NB4 (cell line): ENCODE data around the gene ASS1.

ENCODE experiments used
- DNase-seq: peaks from one replicate; pipeline ENCODE4 v3.0.0; 2010; ENCODE audit warnings: low read depth
- H3K4me3 ChIP-seq: one replicate; pipeline ENCODE4 v1.5.1; 2011; ENCODE audit warnings: mild to moderate bottlenecking, low read depth, low read length, moderate library complexity
- CTCF ChIP-seq: IDR thresholded peaks from one replicate; pipeline ENCODE4 v1.5.1; 2012; ENCODE audit warnings: low read depth, low read length
- MAX ChIP-seq: IDR thresholded peaks from 2 replicates; pipeline ENCODE4 v1.6.1; 2011; ENCODE audit warnings: low read depth, low read length
- MYC ChIP-seq: IDR thresholded peaks from 2 replicates; pipeline ENCODE4 v1.6.1; 2011; ENCODE audit warnings: low read depth, low read length
- POLR2A ChIP-seq: IDR thresholded peaks from 2 replicates; pipeline ENCODE4 v1.6.1; 2011; ENCODE audit warnings: mild to moderate bottlenecking; ENCODE audit not compliant: insufficient read length; ENCODE audit errors: extremely low read depth

ASS1 gene

GRCh38 chr9:130414910-130415746 is 29.6 kb upstream of the ASS1 start:
- no peak for DNase-seq
- H3K4me3 ChIP-seq, result no peak overlapping the region
- TF ChIP-seq MYC, result no peak
- TF ChIP-seq CTCF, result no peak
- no peak for TF ChIP-seq MAX
- no peak for TF ChIP-seq POLR2A

GRCh38 chr9:130417602-130418001 is 27.2 kb upstream of the ASS1 start:
- TF ChIP-seq POLR2A, result no peak
- no peak for TF ChIP-seq MYC
- TF ChIP-seq CTCF, result peak; percentile 3
- no peak for TF ChIP-seq MAX
- peak; percentile 23 for DNase-seq
- no peak overlapping the region for H3K4me3 ChIP-seq

GRCh38 chr9:130418776-130419175 is 26.0 kb upstream of the ASS1 start:
- TF ChIP-seq CTCF (no peak), POLR2A (no peak), MYC (no peak), MAX (no peak)
- DNase-seq, result no peak
- H3K4me3 ChIP-seq, result no peak overlapping the region

- DNase-seq, result no peak
- TF ChIP-seq MYC (no peak), MAX (no peak), POLR2A (no peak), CTCF (no peak)
- no peak overlapping the region for H3K4me3 ChIP-seq
Measured at GRCh38 chr9:130419521-130420035, 25.2 kb upstream of the ASS1 start.

- no peak overlapping the region for H3K4me3 ChIP-seq
- TF ChIP-seq MYC (no peak), CTCF (no peak), MAX (no peak), POLR2A (no peak)
- no peak for DNase-seq
Measured at GRCh38 chr9:130421154-130421801, 23.5 kb upstream of the ASS1 start.
